Activated CD4-positive, alpha-beta T cell treated with anti-CD3 and anti-CD28 coated beads, Interleukin-2, Interleukin-4, amounts not matched to agents 100 ng/mL and 50 ng/mL, durations not matched to agents 16 hours and 8 hours (primary cell): Measurements from ENCODE around the gene CHRNA1.
"Not testable (repeated sequence)": the region's sequence is repeated elsewhere in the genome, so short reads cannot be mapped to it uniquely, and the experiment has no call there.

Source experiments
- DNase-seq: peaks from one replicate; pipeline ENCODE4 v3.0.0-alpha.2; 2020; ENCODE audit warnings: low spot score

Gene CHRNA1

DNA sequence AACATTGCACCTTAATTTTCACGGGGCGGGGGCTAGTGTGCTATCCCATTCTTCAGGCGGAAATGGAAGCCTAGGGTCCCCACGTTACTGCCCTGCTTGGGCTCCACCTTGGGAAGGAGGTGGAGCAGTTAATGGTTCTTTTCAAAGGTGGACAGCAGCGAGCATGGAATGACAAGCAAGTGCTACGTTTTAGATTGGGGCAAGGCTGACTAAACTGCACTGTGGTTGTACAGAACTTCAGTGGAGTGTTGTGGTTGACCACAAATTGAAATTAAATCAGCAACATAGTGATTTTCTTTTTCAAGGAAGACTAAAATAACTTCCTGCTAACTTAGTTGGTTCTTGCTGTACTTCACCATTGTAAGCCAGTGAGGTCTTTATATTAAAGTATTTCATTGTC lies 47.0 kb downstream of the CHRNA1 start:
- DNase-seq = peak; percentile 77

DNA sequence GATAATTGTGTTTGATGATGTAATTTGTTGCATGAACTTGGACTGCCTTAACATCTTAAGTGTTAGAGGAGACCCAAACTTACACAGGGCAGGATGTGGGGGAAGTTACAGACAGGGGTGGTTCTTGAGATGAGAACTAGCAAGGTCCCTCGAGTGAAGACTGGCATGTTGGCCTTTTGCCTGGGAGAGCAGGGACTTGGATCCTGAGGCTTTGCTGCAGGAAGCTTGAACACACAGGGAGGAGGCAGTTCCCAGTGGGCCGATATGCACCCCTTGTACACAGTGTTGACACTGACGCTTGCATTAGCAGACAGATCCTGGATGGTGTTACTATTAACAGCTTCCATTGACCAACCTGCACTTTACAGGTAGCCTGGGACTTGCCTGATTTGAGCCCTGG lies 47.5 kb downstream of the CHRNA1 start:
- peak; percentile 43 for DNase-seq

DNA sequence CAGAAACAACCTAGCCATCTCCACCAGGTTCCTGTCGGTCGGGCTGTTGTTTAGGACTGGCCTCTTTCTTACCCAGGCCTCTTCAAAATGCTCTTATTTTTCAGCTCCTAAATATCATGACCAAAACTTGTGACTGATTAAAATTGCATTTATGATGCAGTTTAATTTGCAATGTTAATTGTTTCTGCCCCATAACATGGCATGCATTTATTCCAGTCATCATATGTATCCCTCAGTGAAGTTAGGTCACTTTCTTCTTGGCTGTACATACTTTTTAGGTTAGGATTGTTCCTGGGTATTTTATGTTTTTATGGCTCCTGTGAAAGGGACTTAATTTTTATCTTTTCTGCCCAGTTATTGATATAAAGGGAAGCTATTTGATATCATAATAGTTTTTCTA lies 50.6 kb downstream of the CHRNA1 start:
- DNase-seq = no peak

DNA sequence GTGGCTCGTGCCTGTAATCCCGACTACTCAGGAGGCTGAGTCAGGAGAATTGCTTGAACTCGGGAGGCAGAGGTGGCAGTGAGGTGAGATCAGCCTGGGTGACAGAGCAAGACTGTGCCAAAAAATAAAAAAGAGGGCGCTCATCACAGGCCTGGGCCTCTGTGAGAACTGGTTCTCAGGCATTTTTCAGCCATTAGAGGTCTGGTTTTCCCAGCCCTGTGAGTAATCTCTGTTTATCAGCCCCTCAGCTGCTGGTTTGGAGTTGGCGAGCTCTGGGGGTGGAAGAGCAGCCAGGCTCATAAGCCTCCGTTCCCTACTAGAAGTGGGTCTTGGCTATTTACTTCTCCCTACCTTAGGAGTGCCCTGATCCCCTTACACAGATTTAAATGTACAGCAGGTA lies 53.1 kb downstream of the CHRNA1 start:
- no peak for DNase-seq

DNA sequence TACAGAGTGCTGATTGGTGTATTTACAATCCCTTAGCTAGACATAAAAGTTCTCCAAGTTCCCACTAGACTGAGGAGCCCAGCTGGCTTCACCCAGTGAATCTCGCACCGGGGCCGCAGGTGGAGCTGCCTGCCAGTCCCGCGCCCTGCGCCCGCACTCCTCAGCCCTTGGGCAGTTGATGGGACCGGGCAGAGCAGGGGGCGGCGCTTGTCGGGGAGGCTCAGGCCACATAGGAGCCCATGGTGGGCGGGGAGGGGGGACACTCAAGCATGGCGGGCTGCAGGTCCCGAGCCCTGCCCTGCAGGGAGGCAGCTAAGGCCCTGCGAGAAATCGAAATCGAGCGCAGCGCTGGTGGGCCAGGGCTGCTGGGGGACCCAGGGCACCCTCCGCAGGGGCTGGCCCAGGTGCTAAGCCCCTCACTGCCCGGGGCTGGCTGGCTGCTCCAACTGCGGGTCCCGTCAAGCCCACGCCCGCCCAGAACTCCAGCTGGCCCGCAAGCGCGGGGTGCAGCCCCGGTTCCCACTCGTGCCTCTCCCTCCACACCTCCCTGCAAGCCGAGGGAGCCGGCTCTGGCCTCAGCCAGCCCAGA lies 54.8 kb downstream of the CHRNA1 start:
- not testable (repeated sequence) for DNase-seq

DNA sequence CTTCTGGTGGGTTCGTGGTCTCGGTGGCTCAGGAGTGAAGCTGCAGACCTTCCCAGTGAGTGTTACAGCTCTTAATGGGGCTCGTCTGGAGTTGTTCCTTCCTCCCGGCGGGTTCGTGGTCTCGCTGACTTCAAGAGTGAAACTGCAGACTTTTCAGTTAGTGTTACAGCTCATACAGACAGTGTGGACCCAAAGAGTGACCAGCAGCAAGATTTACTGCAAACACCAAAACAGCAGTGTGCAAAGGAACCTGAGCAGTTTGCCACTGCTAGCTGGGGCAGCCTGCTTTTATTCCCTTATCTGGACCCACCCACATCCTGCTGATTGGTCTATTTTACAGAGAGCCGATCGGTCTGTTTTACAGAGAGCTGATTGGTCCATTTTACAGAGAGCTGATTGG lies 55.6 kb downstream of the CHRNA1 start:
- no peak for DNase-seq

DNA sequence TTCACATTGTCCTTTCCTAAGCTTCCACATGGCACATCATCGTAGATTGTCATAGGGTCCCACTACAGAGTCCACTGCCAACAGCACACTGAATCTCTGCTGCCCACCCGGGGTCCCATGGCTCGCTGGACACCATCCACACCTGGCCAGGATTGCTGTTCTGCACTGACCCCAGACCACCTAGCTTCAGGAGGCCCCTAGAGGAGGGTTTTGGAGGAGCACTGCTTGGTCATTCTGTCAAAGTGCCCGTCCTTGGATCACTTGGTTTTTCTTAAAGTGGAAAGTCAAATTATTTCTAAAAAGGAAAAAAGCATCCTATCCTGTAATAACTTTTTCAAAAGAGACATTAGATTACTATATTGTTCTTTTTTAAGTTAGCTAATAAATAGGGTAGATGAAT lies 59.0 kb downstream of the CHRNA1 start:
- DNase-seq = no peak

DNA sequence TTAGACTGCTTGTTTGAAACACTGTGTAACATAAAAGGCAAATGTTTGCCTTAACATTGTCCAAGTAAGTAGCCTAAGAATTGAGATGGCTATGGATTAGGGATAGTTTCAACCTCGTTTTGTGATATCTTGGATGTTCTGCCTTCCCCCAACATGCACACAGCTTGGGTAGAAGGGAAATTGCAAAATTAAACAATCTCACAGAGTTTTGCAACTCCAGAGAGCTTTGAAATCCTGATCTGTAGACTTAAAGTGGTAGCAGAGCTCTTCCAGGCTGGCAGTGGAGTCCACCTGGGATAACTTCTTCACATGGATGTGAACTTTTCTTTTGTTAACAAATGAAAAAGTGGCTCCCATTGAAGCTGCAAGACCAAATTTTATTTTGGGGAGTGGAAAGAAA lies 59.6 kb downstream of the CHRNA1 start:
- no peak for DNase-seq

DNA sequence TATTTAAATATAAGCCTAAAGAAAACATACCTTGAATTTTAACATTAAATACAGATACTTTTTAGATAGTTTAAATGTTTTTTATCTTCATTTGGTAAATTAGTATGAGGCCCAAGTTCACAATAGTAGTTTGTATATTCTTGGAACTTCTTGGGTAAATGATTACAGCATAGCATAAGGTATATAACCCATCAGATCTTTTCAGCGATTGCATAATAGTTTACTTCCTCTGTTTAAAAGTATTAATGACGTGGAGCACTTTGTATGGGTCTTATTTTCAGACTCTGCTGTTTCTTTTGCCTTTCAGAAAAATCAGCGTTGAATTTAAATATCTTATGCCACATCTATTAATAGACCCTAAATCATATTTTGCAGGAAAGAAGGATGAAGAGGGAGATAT lies 60.2 kb downstream of the CHRNA1 start:
- DNase-seq = no peak

DNA sequence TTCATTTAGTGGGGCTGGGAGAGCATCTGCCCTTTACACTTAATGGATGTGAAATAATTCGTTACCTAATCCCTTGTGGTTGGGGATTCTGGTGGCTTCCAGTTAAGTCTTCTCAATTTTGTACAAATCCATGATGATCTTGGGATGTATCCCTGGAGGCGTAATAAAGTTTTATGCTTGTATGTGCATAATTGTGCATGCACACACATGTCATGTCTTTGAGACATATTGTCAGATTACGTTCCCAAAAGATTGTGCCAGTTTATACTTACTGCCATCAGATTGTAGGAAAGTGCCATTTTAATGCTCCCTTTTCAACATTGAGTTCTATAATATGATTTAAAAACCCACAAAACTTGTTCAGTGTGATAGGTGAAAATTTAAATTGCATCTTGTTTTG lies 60.8 kb downstream of the CHRNA1 start:
- DNase-seq = no peak

DNA sequence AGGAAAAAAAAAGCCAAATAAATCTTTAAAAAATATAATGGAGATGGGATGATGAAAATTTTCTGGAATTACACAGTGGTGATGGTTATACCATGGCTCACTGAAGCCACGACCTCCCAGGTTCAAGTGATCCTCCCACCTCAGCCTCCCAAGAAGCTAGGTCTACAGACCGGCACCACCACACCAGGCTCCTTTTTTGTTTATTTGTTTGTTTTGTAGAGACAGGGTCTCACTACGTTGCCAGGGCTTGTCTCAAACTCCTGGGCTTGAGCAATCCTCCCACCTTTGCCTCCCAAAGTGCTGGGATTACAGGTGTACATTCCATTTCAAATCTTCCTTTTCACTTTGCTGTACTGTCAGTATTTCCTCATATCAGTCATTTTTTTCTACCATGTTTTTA lies 61.7 kb downstream of the CHRNA1 start:
- DNase-seq = no peak

DNA sequence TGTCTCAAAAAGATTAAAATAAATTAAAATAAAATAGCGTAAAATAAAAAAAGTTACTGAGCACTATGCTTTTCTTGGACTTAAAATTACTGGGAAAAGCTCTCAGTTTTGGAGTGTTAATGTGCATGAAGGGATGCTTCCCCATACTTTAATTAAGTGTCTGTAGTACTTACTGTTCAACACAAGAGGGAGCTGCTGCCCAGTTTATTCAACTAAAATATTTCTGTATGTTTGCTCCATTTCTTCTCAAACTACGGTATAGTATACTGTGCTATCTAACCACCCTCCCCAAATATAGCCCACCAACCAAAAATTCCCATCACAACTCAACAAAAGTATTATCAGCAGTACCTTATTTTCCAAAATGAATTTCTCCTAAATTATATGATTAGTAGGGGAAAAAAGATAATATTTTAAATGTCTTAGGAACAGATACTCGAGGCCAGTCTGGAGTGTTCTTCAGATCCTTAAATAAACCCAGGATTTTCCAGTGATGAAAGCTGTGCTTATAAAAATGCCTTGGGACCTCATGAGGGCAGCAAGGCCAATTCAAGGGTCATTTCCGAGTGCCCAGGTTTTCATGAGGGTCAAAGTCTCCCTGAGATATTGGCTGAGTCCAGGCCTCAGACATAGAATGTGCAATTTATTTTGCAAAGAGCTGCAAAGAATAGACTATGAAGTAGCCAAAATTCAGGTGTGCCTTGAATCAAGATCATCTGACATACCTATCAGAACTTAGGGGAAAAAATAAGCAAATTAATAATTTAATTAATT lies 64.1 kb downstream of the CHRNA1 start:
- peak; percentile 54 for DNase-seq
